Measurements from ENCODE around the gene ACKR3.

Gene ACKR3

DNA sequence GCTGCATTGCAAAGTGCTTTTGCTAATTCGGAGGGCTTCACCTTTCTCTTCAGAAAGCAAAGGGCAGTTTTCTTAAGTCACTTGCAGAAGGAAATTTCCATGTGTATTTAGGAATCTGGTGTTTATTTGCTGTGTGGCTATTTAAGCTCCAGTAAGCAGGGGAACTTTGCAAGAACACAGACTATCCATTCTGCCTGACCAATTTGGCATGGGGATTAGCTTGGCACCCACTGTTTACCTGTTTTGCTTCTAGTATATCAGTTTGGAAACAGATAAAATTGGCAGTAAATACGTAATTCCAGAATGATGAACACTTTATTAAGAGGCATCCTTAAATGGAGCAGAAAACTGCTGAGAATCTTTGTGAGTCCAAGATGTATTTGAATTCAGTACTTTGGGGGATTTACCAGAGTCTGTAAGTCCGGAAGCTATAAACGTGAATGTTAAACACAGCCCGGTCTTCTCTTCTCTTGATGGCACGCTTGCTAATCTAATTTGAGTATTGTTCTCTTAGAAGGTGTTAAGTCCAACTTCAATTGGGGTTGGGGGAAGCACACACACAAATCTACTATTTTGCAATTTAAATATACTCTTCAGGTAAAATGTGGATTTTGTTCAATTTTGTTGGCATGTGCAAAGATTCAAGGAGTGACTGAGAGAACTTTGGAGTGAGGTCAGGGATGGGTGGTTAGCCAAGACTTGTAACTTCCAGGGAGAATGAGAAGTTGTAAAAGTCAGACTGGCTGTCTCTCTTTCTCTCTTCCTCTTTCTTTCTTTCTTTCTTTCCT is 650 bp downstream of the ACKR3 start:
- no peak for DNase-seq

- DNase-seq: no peak
These were observed 1.5 kb downstream of the ACKR3 start for GRCh38 chr2:236571145-236571544.

DNA sequence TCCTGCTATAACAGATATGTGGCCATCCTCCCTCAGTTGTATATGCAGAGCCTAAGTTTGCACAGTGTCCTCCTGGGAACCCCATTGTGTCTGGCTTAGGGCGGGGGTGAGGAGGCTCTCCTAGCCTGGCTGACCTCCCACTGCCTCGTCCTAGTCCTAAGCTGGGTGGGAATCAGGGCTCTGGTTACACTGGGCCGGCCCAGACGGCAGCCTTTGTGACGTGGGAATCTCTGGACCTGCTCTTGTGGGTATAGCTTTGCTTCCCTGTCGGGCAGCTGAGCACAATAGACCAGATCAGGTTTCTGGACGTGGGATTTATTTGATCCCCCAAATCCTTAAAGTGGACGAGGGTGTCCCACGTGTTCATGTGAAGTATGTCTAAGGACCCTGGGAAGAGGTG is 2.9 kb downstream of the ACKR3 start:
- no peak for DNase-seq

GRCh38 chr2:236573066-236573929 is 3.7 kb downstream of the ACKR3 start:
- no peak for DNase-seq

GRCh38 chr2:236574000-236574399 is 4.4 kb downstream of the ACKR3 start:
- no peak for DNase-seq

DNA sequence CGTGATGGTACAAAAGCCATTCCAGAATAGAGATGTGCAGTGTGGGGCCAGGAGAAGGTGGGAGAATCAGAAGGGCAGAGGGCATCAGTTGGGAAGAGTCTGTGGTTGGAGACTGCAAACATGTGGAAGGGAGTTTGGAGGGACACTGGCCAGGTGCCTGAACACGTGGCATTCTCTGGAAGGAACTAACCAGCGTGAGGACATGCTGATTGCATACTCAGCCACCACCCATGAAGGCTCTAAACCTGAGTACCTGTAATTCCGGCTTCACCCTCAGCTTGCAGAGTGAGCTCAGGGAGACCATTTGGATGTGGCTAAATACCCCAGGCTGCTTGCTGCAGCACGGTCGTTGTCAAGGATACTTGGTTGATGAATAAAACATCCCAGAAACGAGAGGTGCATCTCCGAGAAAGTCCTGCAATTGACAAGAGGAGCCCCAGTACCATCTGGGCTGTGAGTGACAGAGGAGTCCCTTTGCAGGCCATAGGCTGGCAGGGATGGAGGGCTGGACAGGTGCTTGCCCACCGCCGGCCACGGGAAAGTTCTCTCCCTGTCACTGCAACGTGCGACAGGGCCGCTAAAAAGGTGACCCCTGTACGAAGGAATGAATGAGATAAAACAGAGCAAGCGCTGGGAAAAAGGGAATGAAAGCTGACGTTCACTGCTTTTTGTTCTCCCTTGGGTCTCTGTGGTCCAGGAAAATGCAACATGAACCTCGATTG is 5.0 kb downstream of the ACKR3 start:
- DNase-seq: no peak

DNA sequence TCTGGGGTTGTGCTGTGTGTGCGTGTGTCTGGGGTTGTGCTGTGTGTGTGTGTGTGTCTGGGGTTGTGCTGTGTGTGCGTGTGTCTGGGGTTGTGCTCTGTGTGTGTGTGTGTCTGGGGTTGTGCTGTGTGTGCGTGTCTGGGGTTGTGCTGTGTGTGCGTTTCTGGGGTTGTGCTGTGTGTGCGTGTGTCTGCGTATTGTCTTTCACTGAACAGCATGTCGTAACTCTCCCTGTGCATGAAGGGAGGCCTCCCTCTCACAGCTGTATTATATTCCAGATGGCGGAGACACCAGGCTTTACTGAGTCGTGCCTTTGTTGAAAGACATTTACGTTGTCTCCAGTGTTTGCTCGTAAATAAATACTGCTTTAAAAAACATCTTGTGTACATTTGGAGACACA is 5.9 kb downstream of the ACKR3 start:
- DNase-seq: no peak

DNA sequence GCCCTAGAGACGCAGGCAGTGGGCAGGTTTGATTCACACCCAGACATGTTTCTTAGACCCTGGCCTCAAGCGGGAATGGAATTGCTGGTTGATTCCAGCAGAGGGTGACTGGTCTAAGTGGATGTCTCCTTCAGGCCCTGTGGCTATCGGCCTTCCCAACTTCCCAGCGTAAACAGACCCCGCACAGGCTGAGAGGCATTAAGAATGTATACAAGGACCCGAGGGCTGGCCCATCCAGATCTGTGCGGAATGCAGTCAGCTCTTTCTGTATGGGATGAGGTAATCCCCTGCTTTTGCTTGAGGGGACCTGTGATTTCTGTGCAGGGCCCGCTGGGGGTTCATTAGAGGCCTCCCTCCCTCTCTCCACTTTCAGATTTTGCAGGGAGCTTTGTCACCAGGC is 6.5 kb downstream of the ACKR3 start:
- DNase-seq: no peak

DNA sequence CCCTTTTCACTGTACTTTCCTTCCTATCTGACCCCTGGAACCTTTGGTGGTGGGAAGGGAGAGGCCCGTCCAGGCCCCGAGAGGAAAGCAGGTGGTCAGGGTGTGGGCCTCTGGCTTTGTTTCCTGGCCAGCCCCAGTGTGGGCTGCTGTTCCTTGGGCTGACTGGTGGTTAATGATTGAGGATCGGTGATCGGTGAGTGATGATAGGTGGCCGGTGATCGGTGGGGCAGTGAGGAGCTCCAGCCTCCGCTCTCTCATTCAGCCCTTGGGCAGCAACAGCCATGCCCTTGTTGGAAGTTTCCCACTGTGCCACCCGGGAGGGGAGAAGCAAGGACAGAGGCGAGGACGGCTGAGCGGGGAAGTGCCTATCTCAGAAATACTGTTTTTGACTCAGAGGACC is 7.3 kb downstream of the ACKR3 start:
- no peak for DNase-seq

- no peak for DNase-seq
These were observed 8.1 kb downstream of the ACKR3 start for GRCh38 chr2:236577481-236578410.

DNA sequence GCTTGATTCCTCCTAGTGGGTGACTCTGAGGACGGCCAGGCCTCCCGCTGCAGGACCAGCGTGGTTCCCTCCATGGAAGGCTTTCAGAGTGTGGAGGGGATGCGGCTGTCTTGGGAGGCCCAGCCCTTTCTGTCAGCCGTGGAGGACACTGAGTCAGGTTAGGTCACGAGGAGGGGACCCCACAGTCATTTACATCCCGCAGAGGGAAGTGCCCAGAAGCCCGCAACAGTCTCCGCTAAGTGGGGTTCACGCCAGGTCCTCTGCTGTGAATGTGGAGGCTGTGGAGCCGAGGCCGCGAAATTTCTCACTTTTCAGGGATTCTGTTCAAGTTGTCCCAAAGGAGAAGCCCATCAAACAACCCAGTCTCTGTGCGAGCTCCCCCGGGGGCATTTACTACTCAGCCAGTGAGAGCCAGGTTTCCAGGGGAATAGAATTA is 8.8 kb downstream of the ACKR3 start:
- no peak for DNase-seq

- DNase-seq: no peak
These were observed 9.6 kb downstream of the ACKR3 start for GRCh38 chr2:236579048-236579745.

DNA sequence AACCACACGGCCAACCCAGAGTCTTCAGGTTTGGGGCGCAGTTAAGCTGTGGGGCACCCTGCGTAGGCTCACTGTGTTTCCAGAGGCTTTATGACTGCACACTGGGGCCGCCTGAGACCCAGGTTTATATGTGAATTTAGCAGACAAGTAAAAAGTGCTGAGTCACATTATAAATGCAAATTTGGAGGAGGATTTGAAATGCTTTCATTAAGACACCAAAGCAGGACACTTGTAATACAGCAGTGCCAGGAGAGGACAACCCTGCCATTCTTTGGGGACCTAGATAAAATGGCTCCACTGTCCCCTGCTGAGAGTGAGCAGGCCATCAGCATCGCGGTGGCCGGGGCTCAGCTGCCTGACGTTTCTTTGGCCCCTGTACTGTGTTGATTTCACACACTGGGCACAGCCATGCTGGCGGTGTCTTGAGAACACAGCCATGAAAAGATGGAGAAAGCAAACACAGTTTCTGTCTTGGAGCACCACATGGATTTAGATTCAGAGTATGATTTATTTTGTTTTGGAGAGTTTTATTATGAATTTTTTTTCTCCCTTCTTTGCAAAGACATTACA is 10.2 kb downstream of the ACKR3 start:
- no peak for DNase-seq

DNA sequence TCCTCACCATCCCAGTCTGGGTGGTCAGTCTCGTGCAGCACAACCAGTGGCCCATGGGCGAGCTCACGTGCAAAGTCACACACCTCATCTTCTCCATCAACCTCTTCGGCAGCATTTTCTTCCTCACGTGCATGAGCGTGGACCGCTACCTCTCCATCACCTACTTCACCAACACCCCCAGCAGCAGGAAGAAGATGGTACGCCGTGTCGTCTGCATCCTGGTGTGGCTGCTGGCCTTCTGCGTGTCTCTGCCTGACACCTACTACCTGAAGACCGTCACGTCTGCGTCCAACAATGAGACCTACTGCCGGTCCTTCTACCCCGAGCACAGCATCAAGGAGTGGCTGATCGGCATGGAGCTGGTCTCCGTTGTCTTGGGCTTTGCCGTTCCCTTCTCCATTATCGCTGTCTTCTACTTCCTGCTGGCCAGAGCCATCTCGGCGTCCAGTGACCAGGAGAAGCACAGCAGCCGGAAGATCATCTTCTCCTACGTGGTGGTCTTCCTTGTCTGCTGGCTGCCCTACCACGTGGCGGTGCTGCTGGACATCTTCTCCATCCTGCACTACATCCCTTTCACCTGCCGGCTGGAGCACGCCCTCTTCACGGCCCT is 11.2 kb downstream of the ACKR3 start:
- no peak for DNase-seq

GRCh38 chr2:236581546-236581945 is 11.9 kb downstream of the ACKR3 start:
- no peak for DNase-seq

- no peak for DNase-seq
These were observed 13.3 kb downstream of the ACKR3 start for GRCh38 chr2:236582968-236583367.

DNA sequence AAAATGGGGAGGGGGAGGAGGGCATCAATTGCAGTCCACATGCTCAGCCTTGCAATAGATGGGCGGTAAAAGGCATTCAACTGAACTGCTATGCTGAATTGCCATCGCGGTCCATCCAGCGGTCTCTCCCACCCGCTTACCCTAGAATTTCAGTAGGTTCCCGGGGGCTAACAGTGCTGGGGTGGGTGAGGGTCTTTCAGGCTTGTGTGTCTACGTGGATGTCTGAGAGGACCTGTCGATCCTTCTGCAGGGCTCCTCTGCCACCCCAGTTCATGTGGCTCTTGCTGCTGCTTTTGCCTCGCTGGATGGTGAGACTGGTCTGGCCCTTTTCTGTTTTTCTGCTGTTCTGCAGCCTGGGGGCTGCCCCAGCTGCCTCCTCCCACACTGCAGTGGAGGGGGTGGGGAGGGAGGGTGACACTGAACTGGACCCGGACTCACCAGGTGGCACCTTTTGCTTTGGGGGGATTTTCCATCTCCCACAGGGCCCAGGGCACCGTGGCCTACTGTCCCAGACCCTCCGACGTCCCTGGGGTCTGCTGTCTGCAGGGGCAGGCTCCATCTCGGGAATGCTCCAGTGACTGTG is 14.1 kb downstream of the ACKR3 start:
- DNase-seq: no peak

- DNase-seq: no peak
These were observed 15.1 kb downstream of the ACKR3 start for GRCh38 chr2:236584521-236585384.

- DNase-seq: no peak
These were observed 16.3 kb downstream of the ACKR3 start for GRCh38 chr2:236585966-236586365.

Data from activated naive CD4-positive, alpha-beta T cell treated with anti-CD3 and anti-CD28 coated beads, Interleukin-2, amount 50 U/mL, for 16 hours (primary cell).